ENCODE results near the gene ASB6.
"Not testable (repeated sequence)": the region's sequence is repeated elsewhere in the genome, so short reads cannot be mapped to it uniquely, and the experiment has no call there.

ASB6 gene

DNA sequence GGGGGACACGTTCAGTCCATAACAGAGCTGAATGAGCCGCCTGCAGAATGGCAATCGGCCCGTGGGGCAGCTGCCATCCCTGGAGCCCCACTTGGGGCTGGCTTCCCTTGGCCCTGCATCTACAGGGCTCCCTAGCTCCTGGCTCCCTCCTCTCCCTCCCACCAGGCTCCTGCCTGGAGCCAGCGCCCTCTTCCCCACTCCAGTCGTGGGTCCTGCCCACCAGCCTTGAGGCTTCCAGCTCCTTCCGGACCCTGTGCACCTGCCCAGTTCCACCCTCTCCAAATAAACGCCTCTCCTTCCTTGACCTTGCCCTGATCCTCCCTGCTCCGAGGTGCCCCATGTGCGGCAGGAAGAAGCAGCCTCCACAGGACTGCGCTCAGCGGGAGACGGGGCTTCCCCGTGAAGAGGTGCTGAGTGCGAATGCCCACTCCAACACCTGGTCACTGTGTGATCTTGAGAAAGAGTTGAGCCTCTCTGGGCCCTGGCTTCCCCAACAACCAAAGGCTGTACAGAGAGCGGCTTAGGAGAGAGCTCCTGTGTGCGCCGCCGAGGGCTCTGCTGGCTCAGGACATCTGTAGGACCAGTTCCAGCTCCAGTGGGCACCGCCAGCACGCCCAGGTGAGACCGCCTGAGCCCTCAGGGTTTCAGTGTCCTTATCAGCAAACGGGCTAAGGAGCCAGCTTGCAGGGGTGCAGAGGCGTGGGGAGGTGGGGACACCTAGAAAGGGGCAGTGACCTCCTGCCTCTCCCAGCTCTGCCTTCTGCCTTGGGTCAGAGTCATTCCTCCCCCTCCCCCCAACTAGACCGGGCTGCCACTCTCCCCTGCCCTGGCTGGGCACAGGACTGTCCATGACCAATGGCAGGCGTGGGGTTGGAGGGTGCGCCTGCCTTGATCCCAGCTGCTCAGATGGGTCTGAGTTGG is 33.1 kb downstream of the ASB6 start:
- no peak for DNase-seq (ENCODE audit: low read depth in 3 of 3)

DNA sequence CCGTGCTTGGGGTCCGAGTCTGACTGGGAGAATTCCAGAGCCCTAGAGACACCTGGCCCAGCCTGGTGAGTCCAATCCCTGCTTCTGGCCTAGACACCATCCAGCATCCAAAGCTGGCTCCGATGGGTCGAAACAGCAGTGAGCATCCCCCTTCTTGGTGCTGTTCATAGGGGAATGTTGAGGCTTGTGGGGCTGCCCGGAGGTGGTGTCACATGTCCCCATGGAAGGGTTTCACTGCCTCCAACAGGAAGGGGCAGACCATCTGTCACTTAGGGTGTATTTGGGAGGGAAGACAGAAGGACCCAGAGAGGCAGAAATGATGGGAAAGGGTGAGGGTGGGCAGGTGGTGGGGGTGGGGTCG is 34.9 kb downstream of the ASB6 start:
- no peak for DNase-seq (ENCODE audit: low read depth in 3 of 3)

DNA sequence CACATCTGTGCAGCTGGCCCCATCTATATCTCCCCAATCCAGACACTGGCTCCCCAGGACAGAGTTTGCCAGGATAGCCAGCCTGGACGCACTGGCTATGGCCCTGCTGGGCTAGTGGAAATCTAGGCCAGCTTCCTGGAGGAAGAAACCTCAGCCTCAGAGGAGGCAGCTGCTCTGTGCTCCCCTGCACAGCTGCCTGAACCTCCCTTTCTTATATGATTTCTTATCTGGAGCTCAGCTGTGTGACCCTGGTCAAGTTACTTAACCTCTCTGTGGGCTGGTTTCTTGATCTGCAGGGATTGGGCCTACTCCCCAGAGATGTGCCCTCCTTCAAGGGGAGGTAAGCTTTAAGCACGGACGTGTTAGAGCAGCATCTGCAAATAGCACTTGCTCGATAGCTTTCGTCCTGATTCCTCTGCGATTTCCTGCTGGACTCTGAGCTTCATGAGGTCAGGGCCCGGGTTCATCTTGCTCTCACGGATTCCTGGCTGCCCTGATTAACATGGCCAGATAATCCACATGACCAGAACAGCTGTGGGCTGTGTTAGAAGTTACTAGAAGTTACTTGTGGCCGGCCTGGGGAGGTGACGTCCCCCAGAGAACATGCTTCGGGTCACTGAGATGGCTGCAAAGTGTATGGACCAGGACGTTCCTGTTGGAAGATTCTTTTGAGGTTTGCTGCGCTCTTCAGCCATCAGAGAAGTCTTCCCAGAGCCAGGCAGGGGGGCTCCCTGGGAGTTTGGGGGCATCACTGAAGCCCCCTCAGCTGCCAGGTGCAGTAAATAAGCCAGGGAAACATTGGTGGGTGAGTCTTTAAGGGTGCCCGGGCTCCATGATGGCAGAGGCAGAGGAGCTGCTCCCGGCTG is 35.6 kb downstream of the ASB6 start:
- no peak for DNase-seq (ENCODE audit: low read depth in 3 of 3)

DNA sequence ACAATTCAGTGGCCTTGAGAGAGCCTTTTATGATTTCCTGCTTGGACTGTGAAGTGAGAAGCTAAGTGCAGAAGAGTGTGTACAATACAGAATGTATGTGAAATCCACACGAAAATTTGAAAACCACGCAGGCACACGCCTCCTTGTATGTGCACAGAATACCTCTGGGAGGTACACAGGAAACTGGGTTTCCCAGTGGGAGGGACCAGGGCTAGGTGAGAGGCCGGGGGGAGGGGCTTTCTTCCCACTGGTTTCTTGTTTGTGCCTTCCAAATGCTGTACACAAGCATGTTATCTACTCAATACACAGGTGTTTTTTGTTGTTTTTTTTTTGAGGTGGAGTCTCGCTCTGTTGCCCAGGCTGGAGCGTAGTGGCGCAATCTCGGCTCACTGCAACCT is 37.2 kb downstream of the ASB6 start:
- no peak for DNase-seq (ENCODE audit: low read depth in 3 of 3)

DNA sequence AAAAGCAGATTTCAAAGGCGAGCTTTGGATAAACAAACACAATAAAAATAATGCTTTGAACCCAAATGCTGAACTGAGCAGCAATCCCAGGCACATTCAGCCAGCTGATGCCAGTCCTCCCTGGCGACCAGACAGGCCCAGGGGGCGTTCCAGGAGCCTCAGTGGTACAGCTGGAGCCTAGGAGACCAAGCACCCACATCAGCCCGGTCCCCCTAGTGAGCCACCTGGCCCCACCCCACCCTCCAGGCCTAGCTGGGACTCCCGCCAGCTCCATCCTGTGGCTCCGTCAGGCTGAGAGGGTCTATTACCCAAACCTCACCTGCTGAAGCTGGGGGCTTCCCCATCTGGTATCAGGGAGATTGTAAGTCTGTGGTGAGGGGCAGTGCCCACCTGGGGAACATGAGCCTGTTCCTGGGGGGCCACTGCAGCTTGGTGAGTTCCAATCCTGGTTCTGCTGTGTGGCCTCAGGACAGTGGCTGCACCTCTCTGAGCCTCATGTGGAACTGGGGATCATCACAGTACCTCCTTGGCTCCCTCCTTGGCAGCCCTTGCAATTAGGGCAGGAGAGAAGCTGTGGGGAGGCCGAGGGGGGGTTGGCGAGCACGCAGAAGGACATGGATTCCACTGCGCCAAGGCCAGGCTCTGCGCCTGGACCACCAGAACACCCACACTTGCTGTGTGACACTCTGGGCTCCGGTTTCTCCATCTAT is 37.7 kb downstream of the ASB6 start:
- DNase-seq (ENCODE audit: low read depth in 3 of 3) = no peak

DNA sequence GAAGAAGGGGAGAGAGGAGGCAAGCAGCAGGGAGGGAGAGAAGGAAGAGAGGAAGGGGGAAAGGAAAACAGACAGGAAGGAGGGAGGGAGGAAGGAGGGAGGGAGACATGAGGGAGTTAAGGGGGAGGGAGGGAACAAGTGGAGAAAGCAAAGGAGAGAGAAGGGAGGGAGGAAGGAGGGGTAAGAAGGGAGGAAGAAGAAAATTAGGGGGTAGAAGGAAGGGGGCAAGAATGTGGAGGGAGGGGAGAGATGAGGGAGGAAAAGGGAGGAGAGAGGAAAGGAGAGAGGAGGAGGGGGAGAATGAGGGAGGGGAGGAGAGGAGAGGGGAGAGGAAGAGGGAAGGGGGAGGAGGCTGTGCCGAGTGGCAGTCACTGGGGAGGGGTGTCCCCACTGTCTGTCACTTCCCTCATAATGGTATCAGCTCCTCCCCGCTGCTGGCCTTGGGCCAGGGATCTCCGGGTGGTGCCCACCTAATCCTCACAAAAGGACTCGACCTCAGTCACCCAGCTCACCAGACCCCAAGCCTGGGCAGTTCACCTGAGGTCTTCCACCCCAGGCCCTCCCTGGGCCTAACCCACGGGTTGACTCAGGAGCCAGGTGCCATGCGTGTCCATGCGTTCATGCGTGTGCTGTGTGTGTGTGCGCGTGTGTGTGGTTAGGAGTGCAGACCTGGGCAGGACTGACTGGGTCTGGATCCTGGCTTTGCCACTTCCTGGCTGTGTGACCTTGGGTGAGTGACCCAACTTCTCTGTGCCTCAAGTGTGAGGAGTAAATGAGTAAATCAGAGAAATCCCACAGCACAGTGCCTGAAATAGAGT is 39.1 kb downstream of the ASB6 start:
- no peak for DNase-seq (ENCODE audit: low read depth in 3 of 3)

DNA sequence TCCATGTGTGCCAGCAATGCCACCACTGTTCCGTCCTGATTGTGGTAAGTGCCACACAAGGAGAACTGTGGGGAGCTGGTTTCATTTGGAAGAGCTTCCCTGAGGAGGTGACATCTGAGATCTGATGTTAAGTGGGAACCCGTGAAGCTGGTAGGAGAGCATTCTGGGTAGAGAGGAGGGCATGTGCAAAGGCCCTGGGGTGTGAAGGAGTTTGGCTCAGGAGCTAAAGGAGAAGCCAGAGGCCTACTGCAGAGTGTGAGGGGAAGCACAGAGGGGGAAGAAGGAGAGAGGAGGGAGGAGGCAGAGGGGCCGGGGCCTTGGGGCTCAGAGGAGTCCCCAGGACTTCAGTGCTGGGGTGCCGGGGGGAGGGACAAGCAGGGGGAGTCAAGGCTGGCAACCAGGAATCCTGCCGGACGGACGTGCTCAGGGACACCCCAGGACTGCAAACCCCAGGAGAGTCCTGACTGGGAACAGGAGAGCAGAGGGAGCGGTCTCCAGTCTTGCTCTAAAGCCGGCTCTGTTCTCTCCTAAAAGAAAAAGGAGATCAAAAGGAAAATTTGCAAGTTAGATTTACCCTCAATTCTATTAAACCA is 40.8 kb downstream of the ASB6 start:
- DNase-seq (ENCODE audit: low read depth in 3 of 3) = no peak

DNA sequence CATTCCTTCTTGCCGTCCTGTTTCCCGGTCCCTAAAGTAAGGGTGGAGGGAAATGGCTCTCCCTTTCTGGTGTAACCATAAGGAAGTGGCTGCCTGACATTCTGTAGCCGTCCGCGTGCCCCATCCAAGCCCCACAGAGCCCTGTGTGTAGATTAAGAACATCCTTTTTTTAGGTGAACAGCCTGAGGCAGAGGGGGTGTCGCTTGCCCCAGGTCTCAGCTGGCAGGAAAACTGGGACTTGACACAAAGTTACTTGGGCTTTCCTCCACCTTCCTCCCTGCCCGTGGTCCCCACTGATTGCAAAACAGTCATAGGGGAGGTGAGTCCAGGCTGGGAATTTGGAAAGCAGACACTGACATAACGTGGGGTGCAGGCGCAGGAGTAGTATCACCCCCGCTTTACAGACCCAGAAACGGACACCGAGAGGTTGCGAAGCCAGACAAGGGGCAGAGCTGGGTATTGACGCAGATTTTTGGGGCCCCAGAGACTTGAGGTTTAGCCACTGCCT is 43.8 kb downstream of the ASB6 start:
- no peak for DNase-seq (ENCODE audit: low read depth in 3 of 3)

DNA sequence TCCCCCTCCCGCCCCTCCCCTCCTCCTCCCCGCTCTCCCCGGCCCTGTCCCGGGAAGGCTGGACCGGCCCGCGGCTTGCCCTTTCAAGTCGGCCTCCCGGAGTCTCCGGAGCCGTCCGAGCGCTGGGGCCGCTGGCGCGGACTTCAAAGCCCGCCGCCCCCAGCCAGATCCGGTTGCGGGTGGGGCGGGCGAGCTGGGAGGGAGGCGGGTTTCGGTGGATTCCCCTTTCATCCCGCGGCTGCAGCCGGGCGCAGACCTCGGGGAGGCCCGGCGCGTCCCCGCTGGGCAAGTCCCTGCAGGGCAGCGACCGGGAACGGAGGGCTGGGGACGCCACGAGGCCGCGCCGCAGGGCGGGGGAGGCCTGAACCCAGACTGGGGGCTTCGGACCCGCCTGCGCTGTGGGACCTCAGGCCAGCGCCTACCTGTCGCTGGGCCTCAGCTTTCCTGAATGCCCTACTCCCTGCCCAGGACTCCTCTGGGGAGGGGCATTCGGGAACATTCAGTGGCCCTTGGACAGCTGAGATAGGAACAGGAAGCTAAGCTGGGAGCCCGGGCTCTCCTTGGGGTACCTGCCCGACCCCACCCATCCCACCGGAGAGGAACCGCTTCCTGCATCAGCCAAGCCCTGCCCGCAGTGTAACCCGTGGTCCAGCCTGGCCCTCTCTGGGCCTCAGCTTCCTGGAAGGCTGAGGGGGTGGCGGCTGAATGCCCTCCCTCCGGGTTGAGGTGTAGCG is 44.4 kb downstream of the ASB6 start:
- no peak for DNase-seq (ENCODE audit: low read depth in 3 of 3)

DNA sequence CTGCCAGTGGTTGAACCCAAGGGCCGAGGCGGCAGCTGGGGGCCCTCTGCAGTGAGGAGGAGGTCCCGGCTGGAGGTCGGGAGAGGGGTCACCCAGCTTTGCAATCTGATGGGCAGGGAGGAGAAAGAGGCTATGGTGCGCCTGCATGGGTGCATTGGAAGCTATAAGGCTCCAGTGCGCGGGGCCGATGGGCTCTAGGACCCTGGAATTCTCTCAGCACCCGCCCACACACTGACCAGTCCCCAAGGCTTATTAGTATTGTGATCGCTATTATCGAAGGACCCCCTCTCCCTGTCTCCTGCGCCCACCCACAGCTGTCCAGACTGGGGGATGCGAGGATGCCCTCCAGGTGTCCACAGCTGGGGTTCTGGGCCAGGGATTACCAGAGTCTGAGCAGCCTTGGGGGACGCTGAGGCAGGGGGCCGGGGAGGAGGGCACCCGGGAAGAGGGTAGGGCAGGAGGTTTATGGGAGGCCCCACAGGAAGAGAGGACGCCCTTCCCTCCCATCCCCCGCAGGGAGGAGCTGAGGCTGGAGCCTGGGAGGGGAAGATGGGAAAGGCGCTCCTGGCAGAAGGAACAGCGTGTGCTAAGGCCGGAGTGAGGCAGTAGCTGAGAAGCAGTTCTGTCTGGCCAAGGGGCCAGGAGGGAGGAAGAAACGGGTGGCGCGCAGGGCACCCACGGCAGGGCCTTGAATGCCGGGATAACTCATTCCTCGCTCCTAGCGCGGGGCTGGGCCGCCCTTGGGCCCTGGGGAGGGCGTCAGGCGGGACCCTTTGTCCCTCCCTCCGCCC is 45.2 kb downstream of the ASB6 start:
- DNase-seq (ENCODE audit: low read depth in 3 of 3) = no peak

DNA sequence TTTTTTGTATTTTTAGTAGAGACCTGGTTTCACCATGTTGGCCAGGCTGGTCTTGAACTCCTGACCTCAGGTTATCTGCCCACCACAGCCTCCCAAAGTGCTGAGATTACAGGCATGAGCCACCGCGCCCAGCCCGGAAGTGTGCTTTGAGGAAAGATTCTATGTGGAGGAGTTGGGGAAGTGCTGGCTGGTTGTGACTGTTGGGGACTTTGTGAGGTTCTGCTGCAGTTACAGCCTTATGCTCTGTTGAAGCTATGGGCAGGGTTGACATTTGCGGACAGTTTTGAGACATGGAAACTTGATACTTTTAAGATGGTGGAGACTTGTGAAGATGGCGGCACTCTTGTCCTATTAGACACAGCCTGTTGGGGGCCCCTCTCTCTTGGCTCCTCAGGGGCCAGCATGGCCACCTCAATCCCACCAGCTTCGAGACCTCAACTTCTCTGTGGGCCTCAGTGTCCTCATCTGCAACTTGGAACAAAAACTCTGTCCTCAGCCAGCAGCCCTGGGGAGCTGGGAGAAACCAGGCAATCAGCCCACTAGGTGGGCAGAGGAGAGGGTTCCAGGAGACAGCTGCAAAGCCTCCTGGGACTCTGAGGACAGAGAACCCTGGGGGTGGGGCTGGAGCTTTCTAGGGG is 45.9 kb downstream of the ASB6 start:
- DNase-seq (ENCODE audit: low read depth in 3 of 3) = no peak

DNA sequence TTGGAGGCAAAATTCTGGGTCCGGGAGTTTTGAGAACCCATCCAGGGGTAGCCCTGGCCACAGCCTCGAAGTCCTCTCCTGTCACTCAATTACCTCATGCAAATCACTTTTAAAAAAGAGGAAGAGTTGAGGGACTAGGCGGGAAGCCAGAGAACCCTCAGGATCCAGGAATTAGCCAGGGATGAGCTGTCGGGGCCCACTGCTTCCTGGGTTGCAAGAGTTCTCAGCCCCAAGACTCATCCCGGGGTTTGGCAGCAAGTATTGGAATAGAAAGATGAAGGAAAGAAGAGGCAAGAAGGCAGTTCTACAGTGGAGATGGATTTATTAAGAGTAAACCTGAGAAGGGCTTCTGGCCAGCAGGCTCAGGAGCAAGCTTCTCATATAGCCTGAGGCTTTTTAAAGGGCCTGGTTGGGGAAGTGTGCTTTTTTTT is 46.6 kb downstream of the ASB6 start:
- DNase-seq (ENCODE audit: low read depth in 3 of 3) = no peak

DNA sequence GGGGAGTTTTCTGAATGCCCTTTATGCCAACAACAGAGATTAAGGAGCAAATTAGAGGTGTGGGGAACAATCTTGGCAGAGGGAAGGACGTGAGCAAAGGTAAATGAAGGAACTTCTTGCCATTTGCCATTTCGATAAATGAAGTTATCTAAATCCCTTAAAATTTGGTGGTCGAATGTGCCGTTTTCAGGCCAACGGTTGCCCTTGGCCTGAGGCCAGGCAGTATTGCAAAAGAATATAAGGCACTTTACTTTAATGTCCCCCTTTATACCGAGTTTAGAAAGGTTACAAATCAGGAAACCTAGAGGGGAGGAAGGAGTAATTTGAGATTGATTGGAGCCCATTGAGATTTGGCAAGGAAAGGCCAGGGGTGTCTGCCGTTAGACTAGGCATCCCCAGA is 47.3 kb downstream of the ASB6 start:
- DNase-seq (ENCODE audit: low read depth in 3 of 3) = no peak

DNA sequence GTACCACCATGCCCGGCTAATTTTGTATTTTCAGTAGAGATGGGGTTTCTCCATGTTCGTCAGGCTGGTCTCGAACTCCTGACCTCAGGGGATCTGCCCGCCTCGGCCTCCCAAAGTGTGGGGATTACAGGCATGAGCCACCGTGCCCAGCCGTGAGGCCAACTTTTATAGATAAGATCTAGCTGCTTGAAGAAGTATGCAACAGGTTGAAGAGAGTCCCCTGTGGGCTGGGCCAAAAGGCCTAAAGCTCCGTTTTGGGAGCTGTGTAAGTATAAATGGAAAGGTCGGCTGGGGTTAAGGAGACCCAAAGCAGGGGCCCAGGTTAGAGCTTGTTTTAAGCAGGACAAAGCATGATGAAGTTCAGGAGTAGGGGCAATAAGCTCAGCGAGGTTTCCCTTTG is 49.2 kb downstream of the ASB6 start:
- not testable (repeated sequence) for DNase-seq (ENCODE audit: low read depth in 3 of 3)

DNA sequence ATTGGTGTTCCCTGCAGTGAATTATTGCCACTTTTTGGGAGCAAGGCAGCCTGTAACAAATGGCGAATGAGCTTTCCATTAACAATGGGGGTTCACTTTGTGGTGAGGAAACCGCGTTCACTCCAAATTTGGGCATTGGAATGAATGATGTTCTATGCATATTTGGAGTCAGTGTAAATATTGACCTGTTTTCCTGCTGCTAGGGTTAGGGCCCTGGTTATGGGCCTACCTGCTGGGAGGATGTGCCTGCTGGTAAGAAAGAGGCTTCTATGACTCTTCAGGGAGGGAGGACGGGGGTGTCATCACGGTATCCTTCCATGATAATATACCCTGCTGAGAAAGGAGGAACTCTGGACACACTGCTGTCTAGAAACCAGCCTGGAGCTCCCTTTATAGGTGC is 50.0 kb downstream of the ASB6 start:
- DNase-seq (ENCODE audit: low read depth in 3 of 3) = no peak

DNA sequence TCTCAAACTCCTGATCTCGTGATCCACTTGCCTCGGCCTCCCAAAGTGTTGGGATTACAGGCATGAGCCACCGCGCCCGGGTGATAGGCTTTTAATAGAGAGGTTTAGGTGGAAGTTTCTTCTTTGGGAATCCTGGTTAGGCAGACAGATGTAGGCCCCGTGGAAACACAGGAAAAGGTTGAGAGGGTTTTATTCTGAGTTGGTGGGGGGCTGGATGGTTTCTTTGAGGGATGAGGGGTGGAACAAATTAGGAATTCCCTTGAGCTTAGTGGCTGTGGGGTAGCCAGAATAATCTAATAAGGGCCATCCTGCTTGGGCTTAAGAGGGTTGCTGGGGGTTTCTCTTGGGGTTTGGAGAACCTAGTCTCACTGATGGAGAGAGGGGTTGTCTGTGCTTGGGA is 51.5 kb downstream of the ASB6 start:
- DNase-seq (ENCODE audit: low read depth in 3 of 3) = no peak

DNA sequence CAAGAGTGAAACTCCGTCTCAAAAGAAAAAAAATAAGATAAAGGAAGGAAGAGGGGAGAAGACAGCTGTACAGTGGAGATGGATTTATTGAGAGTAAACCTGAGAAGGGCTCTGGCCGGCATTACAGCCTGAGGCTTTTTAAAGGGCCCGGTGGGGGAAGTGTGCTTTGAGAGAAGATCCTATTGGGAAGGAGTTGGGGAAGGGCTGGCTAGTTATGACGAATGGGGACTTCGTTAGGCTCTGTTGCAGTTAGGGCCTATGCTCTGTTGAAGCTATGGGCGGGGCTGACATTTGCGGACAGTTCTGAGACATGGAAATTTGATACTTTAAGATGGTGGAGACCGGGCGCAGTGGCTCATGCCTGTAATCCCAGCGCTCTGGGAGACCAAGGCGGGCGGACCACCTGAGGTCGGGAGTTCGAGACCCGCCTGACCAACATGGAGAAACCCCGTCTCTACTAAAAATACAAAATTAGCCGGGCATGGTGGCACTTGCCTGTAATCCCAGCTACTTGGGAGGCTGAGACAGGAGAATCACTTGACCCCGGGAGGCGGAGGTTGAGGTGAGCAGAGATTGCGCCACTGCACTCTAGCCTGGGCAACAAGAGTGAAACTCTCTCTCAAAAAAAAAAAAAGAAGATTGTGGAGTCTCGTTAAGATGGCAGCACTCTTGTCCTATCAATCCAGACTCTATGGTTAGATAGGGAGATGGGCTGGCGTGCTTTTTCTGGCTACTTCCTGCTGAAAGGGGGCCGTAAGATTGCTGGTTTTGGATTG is 54.3 kb downstream of the ASB6 start:
- DNase-seq (ENCODE audit: low read depth in 3 of 3) = no peak

DNA sequence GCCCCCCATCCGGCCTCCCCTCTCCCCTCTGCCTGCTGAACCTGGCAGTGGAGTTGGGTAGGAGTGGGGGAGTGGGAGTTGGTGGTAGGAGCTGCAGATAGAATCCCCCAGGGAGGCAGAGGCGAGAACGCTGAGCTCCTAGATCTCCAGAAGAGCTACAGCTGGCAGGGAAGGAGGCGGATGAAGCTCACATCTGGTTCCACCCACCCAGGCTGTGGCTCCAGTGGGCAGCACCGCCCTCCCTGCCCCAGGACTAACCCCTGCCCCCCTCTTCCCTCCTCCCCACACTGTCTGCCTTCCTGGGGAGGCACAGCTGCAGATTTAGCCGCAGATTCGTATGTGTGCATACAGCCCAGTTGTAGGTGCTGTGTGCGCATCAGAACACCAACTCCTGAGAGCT is 55.3 kb downstream of the ASB6 start:
- DNase-seq (ENCODE audit: low read depth in 3 of 3) = no peak
